Skeletal muscle satellite cell (primary cell): ENCODE results near the gene RNU5D-1.
"Not testable (repeated sequence)": the region's sequence is repeated elsewhere in the genome, so short reads cannot be mapped to it uniquely, and the experiment has no call there.

Source experiments
- H3K27me3 ChIP-seq: 2 replicates; pipeline ENCODE4 v1.7.0; 2013; ENCODE audit warnings: low read length; ENCODE audit not compliant: control insufficient read depth, insufficient read depth
- H3K36me3 ChIP-seq: 2 replicates; pipeline ENCODE4 v1.7.0; 2013; ENCODE audit warnings: mild to moderate bottlenecking, control low read depth, low read length; ENCODE audit not compliant: insufficient read depth
- H3K4me1 ChIP-seq: 2 replicates; pipeline ENCODE4 v1.7.0; 2013; ENCODE audit warnings: low read length; ENCODE audit not compliant: control insufficient read depth, insufficient read depth
- H3K4me2 ChIP-seq: 2 replicates; pipeline ENCODE4 v1.7.0; 2013; ENCODE audit warnings: mild to moderate bottlenecking, low read length
- H3K4me3 ChIP-seq: 2 replicates; pipeline ENCODE4 v1.7.0; 2013; ENCODE audit warnings: low read length
- H3K9ac ChIP-seq: 2 replicates; pipeline ENCODE4 v1.7.0; 2013; ENCODE audit warnings: mild to moderate bottlenecking, low read depth, low read length, moderate library complexity
- H3K9me3 ChIP-seq: replicated peaks from 2 replicates; pipeline ENCODE4 v1.7.0; 2013; ENCODE audit warnings: mild to moderate bottlenecking, control low read depth, low read length

The RNU5D-1 gene

GRCh38 chr1:44759077-44759476 is 28.1 kb upstream of the RNU5D-1 start:
- no peak overlapping the region for H3K9ac ChIP-seq
- H3K9me3 ChIP-seq: no peaks in the 10 kb centered on the region
- no peak overlapping the region for H3K4me3 ChIP-seq
- H3K36me3 ChIP-seq: peaks cover 55% of the 10 kb centered on the region
- H3K27me3 ChIP-seq: no peaks in the 10 kb centered on the region
- no peaks in the 10 kb centered on the region for H3K4me1 ChIP-seq
- H3K4me2 ChIP-seq: no peak overlapping the region

GRCh38 chr1:44757420-44757819 is 26.4 kb upstream of the RNU5D-1 start:
- Histone ChIP-seq H3K9ac (no peak overlapping the region), H3K36me3 (peaks cover 54% of the 10 kb centered on the region), H3K9me3 (no peaks in the 10 kb centered on the region)

GRCh38 chr1:44747878-44748277 is 16.9 kb upstream of the RNU5D-1 start:
- Histone ChIP-seq H3K4me3 (no peak overlapping the region), H3K9me3 (no peaks in the 10 kb centered on the region), H3K9ac (no peak overlapping the region), H3K4me1 (no peaks in the 10 kb centered on the region), H3K36me3 (peaks cover 21% of the 10 kb centered on the region), H3K4me2 (no peak overlapping the region), H3K27me3 (no peaks in the 10 kb centered on the region)

More at GRCh38 chr1:44757420-44757819, 26.4 kb upstream of the RNU5D-1 start:
- Histone ChIP-seq H3K27me3 (no peaks in the 10 kb centered on the region), H3K4me3 (no peak overlapping the region), H3K4me1 (no peaks in the 10 kb centered on the region), H3K4me2 (no peak overlapping the region)

DNA sequence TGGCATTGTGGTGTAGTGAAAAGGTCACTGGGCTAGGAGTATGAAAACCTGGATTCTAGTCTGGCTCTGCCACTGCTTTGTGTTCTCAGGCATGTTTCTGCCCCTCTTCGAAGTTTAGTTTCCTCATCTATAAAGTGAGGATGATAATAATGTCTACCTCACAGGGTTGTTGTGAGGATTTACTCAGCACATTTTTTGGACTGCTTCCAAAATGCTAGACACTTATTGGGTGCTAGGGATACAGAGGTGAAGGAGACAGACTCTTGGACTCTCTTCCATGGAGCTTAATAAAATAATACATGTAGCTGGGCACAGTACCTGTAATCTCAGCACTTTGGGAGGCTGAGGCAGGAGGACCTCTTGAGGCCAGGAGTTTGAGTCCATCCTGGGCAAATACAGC is 12.2 kb upstream of the RNU5D-1 start:
- H3K9ac ChIP-seq: no peak overlapping the region
- no peak overlapping the region for H3K4me3 ChIP-seq
- H3K4me1 ChIP-seq: peaks cover 20% of the 10 kb centered on the region
- H3K9me3 ChIP-seq: no peaks in the 10 kb centered on the region
- peaks cover 17% of the 10 kb centered on the region for H3K36me3 ChIP-seq
- no peaks in the 10 kb centered on the region for H3K27me3 ChIP-seq
- H3K4me2 ChIP-seq: peak overlapping the region; percentile 10

GRCh38 chr1:44740179-44740617 is 9.2 kb upstream of the RNU5D-1 start:
- peak overlapping the region; percentile 90 for H3K4me2 ChIP-seq
- H3K27me3 ChIP-seq: no peaks in the 10 kb centered on the region
- H3K9me3 ChIP-seq: no peaks in the 10 kb centered on the region
- H3K9ac ChIP-seq: peak overlapping the region; percentile 87
- peaks cover 6% of the 10 kb centered on the region for H3K36me3 ChIP-seq
- peaks cover 20% of the 10 kb centered on the region for H3K4me1 ChIP-seq
- H3K4me3 ChIP-seq: peak overlapping the region; percentile 81

DNA sequence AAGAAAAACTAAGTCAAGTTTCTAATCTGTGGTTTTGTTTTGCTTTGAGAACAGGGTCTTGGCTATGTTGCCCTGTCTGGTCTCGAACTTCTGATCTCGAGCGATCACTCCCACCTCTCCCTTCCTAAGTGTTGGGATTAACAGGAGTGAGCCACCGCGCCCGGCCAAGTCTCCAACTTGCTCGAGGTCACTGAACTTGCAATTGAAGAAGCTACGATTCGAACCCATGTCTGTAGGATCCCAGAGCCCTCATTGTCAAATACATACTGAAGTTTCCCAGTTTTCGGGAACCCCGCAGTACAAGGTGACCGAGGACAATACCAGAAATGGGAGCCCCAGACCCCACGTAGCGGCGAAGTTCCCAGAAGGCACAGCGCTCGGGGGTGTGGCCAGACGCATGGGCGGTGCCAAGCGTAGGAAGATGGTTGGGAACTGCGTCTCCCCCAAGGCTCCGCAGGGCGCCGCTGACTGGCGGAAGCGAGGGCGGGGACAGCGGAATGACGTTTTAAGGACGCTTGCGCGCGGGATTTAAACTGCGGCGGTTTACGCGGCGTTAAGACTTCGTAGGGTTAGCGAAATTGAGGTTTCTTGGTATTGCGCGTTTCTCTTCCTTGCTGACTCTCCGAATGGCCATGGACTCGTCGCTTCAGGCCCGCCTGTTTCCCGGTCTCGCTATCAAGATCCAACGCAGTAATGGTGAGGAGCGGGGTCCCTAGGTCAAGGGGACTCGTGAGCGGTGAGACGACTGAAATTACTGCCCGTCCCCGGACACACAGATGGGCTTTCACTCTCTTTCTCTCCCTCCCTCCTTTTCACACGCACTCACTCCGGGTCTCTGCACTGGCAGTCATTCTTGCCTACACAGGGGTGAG is 8.6 kb upstream of the RNU5D-1 start, which contains the start of gene KIF2C:
Gene KIF2C (plus strand): TSS at position 531 of the 872 bp plus-strand sequence. CDS start 96 bp downstream, at position 627.
- H3K4me1 ChIP-seq: peaks cover 20% of the 10 kb centered on the region
- H3K36me3 ChIP-seq: peaks cover 6% of the 10 kb centered on the region
- peak within 1 kb of the TSS; percentile 90 for H3K4me2 ChIP-seq
- peak within 1 kb of the TSS; percentile 87 for H3K9ac ChIP-seq
- peak within 1 kb of the TSS; percentile 81 for H3K4me3 ChIP-seq
- H3K27me3 ChIP-seq: no peaks in the 10 kb centered on the region
- H3K9me3 ChIP-seq: no peaks in the 10 kb centered on the region

DNA sequence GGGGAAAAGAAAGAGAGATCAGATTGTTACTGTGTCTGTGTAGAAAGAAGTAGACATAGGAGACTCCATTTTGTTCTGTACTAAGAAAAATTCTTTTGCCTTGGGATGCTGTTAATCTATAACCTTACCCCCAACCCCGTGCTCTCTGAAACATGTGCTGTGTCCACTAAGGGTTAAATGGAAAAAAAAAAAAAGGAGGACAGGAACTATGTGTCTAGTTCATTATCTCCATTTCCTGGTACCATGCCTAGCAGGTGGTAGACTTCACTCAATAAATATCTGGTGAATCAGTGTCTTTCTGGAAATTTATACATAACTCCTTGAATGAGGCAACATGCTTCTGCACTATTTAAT is 8.0 kb upstream of the RNU5D-1 start:
- not testable (repeated sequence) for H3K9me3 ChIP-seq

GRCh38 chr1:44735992-44736391 is 5.0 kb upstream of the RNU5D-1 start:
- Histone ChIP-seq H3K4me3 (no peak overlapping the region), H3K27me3 (no peaks in the 10 kb centered on the region), H3K9me3 (no peaks in the 10 kb centered on the region), H3K4me1 (peaks cover 35% of the 10 kb centered on the region), H3K36me3 (no peaks in the 10 kb centered on the region), H3K9ac (no peak overlapping the region), H3K4me2 (no peak overlapping the region)

More for the DNA sequence above, 8.0 kb upstream of the RNU5D-1 start:
- H3K4me2 ChIP-seq: peak overlapping the region; percentile 90
- H3K9ac ChIP-seq: peak overlapping the region; percentile 87
- not testable (repeated sequence) for H3K27me3 ChIP-seq, H3K36me3 ChIP-seq
- peak overlapping the region; percentile 81 for H3K4me3 ChIP-seq
- peaks cover 23% of the 10 kb centered on the region for H3K4me1 ChIP-seq

GRCh38 chr1:44733784-44734183 is 2.8 kb upstream of the RNU5D-1 start:
- Histone ChIP-seq H3K4me1 (peaks cover 21% of the 10 kb centered on the region), H3K4me2 (peak overlapping the region; percentile 56), H3K36me3 (no peaks in the 10 kb centered on the region), H3K9me3 (no peaks in the 10 kb centered on the region), H3K4me3 (peak overlapping the region; percentile 7), H3K27me3 (no peaks in the 10 kb centered on the region), H3K9ac (peak overlapping the region; percentile 53)

DNA sequence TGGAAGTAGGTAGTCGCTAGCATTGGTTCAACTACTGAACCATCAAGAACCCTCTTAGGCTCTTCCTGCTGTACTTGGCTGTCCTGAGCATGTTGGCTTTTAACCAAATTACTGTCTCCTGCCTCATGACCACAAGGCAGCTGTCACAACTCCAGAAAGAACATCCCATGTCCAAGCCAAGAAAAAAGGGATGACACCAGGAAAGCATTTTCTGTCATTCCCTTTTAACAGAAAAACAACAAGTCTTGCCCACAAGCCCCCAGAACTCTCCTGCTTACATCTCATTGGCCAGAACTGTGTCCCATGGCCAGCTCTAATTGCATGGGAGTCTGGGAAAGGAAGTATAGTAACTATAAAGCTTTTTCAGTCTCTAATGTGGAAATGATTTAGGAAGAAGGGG is 2.4 kb upstream of the RNU5D-1 start:
- Histone ChIP-seq H3K9ac (peak overlapping the region; percentile 53), H3K9me3 (no peaks in the 10 kb centered on the region), H3K4me1 (peaks cover 21% of the 10 kb centered on the region), H3K4me3 (peak overlapping the region; percentile 7), H3K4me2 (peak overlapping the region; percentile 56), H3K27me3 (no peaks in the 10 kb centered on the region), H3K36me3 (no peaks in the 10 kb centered on the region)

- H3K9ac ChIP-seq: no peak overlapping the region
- no peaks in the 10 kb centered on the region for H3K27me3 ChIP-seq
- H3K4me3 ChIP-seq: no peak overlapping the region
- no peak overlapping the region for H3K4me2 ChIP-seq
- no peaks in the 10 kb centered on the region for H3K9me3 ChIP-seq
- H3K36me3 ChIP-seq: no peaks in the 10 kb centered on the region
- H3K4me1 ChIP-seq: peaks cover 4% of the 10 kb centered on the region
Observed at GRCh38 chr1:44724955-44725698, 5.8 kb downstream of the RNU5D-1 start.
